ENCODE measurements around the gene C17orf107. TPM values are rescaled to one million over a fixed set of nuclear protein-coding genes. Genes with fewer than 3 reads are reported as not detected.
"Not testable (repeated sequence)": the region's sequence is repeated elsewhere in the genome, so short reads cannot be mapped to it uniquely, and the experiment has no call there.

Gene C17orf107
- total and polyA plus RNA-seq, 2 donors, result 1.7 to 7.7 TPM

GRCh38 chr17:4860651-4861050, 38.7 kb upstream of the C17orf107 start:
- no peaks in the 10 kb centered on the region for H3K36me3 ChIP-seq (ENCODE audit: insufficient read depth)
- 86% methylated on average over 9 of the region's 9 CpGs for WGBS
- H3K4me3 ChIP-seq (ENCODE audit: low read depth, low read length), result no peak overlapping the region
- H3K27ac ChIP-seq (ENCODE audit: low read depth), result no peak overlapping the region
- no peak for DNase-seq (ENCODE audit: extremely low spot score)
- no peaks in the 10 kb centered on the region for H3K4me1 ChIP-seq (ENCODE audit: insufficient read depth)

- Histone ChIP-seq H3K36me3 (ENCODE audit: insufficient read depth) (no peaks in the 10 kb centered on the region), H3K4me1 (ENCODE audit: insufficient read depth) (no peaks in the 10 kb centered on the region), H3K4me3 (ENCODE audit: low read depth, low read length) (no peak overlapping the region), H3K27ac (ENCODE audit: low read depth) (no peak overlapping the region)
- no peak for DNase-seq (ENCODE audit: extremely low spot score)
- WGBS, result 88% methylated on average over 16 of the region's 16 CpGs
These were observed 38.3 kb upstream of the C17orf107 start for GRCh38 chr17:4861052-4861451.

GRCh38 chr17:4862720-4863119, 36.6 kb upstream of the C17orf107 start:
- H3K4me1 ChIP-seq (ENCODE audit: insufficient read depth), result no peaks in the 10 kb centered on the region
- WGBS, result 93% methylated on average over 4 of the region's 4 CpGs
- no peak overlapping the region for H3K4me3 ChIP-seq (ENCODE audit: low read depth, low read length)
- H3K36me3 ChIP-seq (ENCODE audit: insufficient read depth), result no peaks in the 10 kb centered on the region
- no peak overlapping the region for H3K27ac ChIP-seq (ENCODE audit: low read depth)
- no peak for DNase-seq (ENCODE audit: extremely low spot score)

GRCh38 chr17:4863321-4863720, 36.0 kb upstream of the C17orf107 start:
- H3K4me1 ChIP-seq (ENCODE audit: insufficient read depth), result no peaks in the 10 kb centered on the region
- H3K27ac ChIP-seq (ENCODE audit: low read depth), result no peak overlapping the region
- H3K4me3 ChIP-seq (ENCODE audit: low read depth, low read length), result no peak overlapping the region
- WGBS, result 87% methylated on average over 1 of the region's 1 CpG
- no peak for DNase-seq (ENCODE audit: extremely low spot score)
- H3K36me3 ChIP-seq (ENCODE audit: insufficient read depth), result no peaks in the 10 kb centered on the region

- not testable (repeated sequence) for H3K4me1 ChIP-seq (ENCODE audit: insufficient read depth); H3K27ac ChIP-seq (ENCODE audit: low read depth); DNase-seq (ENCODE audit: extremely low spot score); H3K4me3 ChIP-seq (ENCODE audit: low read depth, low read length); H3K36me3 ChIP-seq (ENCODE audit: insufficient read depth)
- 93% methylated on average over 5 of the region's 5 CpGs for WGBS
These were observed 31.8 kb upstream of the C17orf107 start for GRCh38 chr17:4867535-4867934.

- 94% methylated on average over 22 of the region's 22 CpGs for WGBS
- not testable (repeated sequence) for H3K27ac ChIP-seq (ENCODE audit: low read depth); H3K4me3 ChIP-seq (ENCODE audit: low read depth, low read length); H3K4me1 ChIP-seq (ENCODE audit: insufficient read depth); H3K36me3 ChIP-seq (ENCODE audit: insufficient read depth); DNase-seq (ENCODE audit: extremely low spot score)
These were observed 30.0 kb upstream of the C17orf107 start for GRCh38 chr17:4869058-4869998.

GRCh38 chr17:4870855-4871254, 28.5 kb upstream of the C17orf107 start:
- Histone ChIP-seq H3K4me1 (ENCODE audit: insufficient read depth) (no peaks in the 10 kb centered on the region), H3K27ac (ENCODE audit: low read depth) (no peak overlapping the region), H3K36me3 (ENCODE audit: insufficient read depth) (no peaks in the 10 kb centered on the region), H3K4me3 (ENCODE audit: low read depth, low read length) (no peak overlapping the region)
- 88% methylated on average over 2 of the region's 2 CpGs for WGBS
- DNase-seq (ENCODE audit: extremely low spot score), result no peak

- 54% methylated on average over 8 of the region's 8 CpGs for WGBS
- Histone ChIP-seq H3K36me3 (ENCODE audit: insufficient read depth) (no peaks in the 10 kb centered on the region), H3K4me3 (ENCODE audit: low read depth, low read length) (no peak overlapping the region), H3K4me1 (ENCODE audit: insufficient read depth) (no peaks in the 10 kb centered on the region), H3K27ac (ENCODE audit: low read depth) (no peak overlapping the region)
- no peak for DNase-seq (ENCODE audit: extremely low spot score)
These were observed 26.6 kb upstream of the C17orf107 start for GRCh38 chr17:4872786-4873185.

- Histone ChIP-seq H3K4me1 (ENCODE audit: insufficient read depth) (no peaks in the 10 kb centered on the region), H3K36me3 (ENCODE audit: insufficient read depth) (no peaks in the 10 kb centered on the region), H3K4me3 (ENCODE audit: low read depth, low read length) (no peak overlapping the region), H3K27ac (ENCODE audit: low read depth) (no peak overlapping the region)
- 66% methylated on average over 5 of the region's 5 CpGs for WGBS
- no peak for DNase-seq (ENCODE audit: extremely low spot score)
These were observed 22.2 kb upstream of the C17orf107 start for GRCh38 chr17:4877089-4877488.

GRCh38 chr17:4879601-4880000, 19.7 kb upstream of the C17orf107 start:
- DNase-seq (ENCODE audit: extremely low spot score), result no peak
- Histone ChIP-seq H3K36me3 (ENCODE audit: insufficient read depth) (no peaks in the 10 kb centered on the region), H3K4me3 (ENCODE audit: low read depth, low read length) (no peak overlapping the region), H3K27ac (ENCODE audit: low read depth) (no peak overlapping the region), H3K4me1 (ENCODE audit: insufficient read depth) (no peaks in the 10 kb centered on the region)
- WGBS, result 83% methylated on average over 4 of the region's 4 CpGs

- 81% methylated on average over 15 of the region's 15 CpGs for WGBS
- Histone ChIP-seq H3K36me3 (ENCODE audit: insufficient read depth) (no peaks in the 10 kb centered on the region), H3K4me3 (ENCODE audit: low read depth, low read length) (no peak overlapping the region), H3K4me1 (ENCODE audit: insufficient read depth) (no peaks in the 10 kb centered on the region), H3K27ac (ENCODE audit: low read depth) (no peak overlapping the region)
- DNase-seq (ENCODE audit: extremely low spot score), result no peak
These were observed 18.5 kb upstream of the C17orf107 start for GRCh38 chr17:4880857-4881256.

- Histone ChIP-seq H3K4me3 (ENCODE audit: low read depth, low read length) (no peak overlapping the region), H3K4me1 (ENCODE audit: insufficient read depth) (no peaks in the 10 kb centered on the region), H3K27ac (ENCODE audit: low read depth) (no peak overlapping the region), H3K36me3 (ENCODE audit: insufficient read depth) (no peaks in the 10 kb centered on the region)
- WGBS, result 39% methylated on average over 9 of the region's 9 CpGs
- DNase-seq (ENCODE audit: extremely low spot score), result no peak
These were observed 17.4 kb upstream of the C17orf107 start for GRCh38 chr17:4881761-4882555.

- no peaks in the 10 kb centered on the region for H3K36me3 ChIP-seq (ENCODE audit: insufficient read depth)
- WGBS, result 94% methylated on average over 4 of the region's 4 CpGs
- no peak for DNase-seq (ENCODE audit: extremely low spot score)
These were observed 14.8 kb upstream of the C17orf107 start for GRCh38 chr17:4884489-4884888.

GRCh38 chr17:4886830-4887229, 12.5 kb upstream of the C17orf107 start:
- 93% methylated on average over 12 of the region's 12 CpGs for WGBS
- DNase-seq (ENCODE audit: extremely low spot score), result no peak
- no peak overlapping the region for H3K4me3 ChIP-seq (ENCODE audit: low read depth, low read length)
- H3K4me1 ChIP-seq (ENCODE audit: insufficient read depth), result no peaks in the 10 kb centered on the region
- no peaks in the 10 kb centered on the region for H3K36me3 ChIP-seq (ENCODE audit: insufficient read depth)
- no peak overlapping the region for H3K27ac ChIP-seq (ENCODE audit: low read depth)

More at GRCh38 chr17:4884489-4884888, 14.8 kb upstream of the C17orf107 start:
- Histone ChIP-seq H3K4me3 (ENCODE audit: low read depth, low read length) (no peak overlapping the region), H3K4me1 (ENCODE audit: insufficient read depth) (no peaks in the 10 kb centered on the region), H3K27ac (ENCODE audit: low read depth) (no peak overlapping the region)

Data from urinary bladder (tissue), 4 donors.